K562 (cell line): ENCODE results near the gene LBX1. TPM values are rescaled to one million over a fixed set of nuclear protein-coding genes. Genes with fewer than 3 reads are reported as not detected.

Experiments used
- ATAC-seq: fragments of 200-7000 bp; cut with Tn5 transposase; 3 replicates; pipeline ENCODE4 v1.9.1; 2020; ENCODE audit warnings: moderate library complexity
- BruUV-seq: library from RNA; stranded (reverse); fragments of 400-500 nt; replicated peaks from 2 replicates; lab custom pipeline; 2021; lab: Mats Ljungman, UMichigan
- CTCF ChIA-PET: fragments of 300-600 bp; formaldehyde crosslinking; extraction: SDS; loops from one replicate; lab custom pipeline; 2021; ENCODE audit warnings: low intra/inter-chr PET ratio; lab: Yijun Ruan, JAX
- POLR2A ChIA-PET: fragments of 300-600, 350-650 bp; sonication (Branson Sonifier 250); formaldehyde crosslinking; extraction: SDS; loops from one replicate; lab custom pipeline; 2021; ENCODE audit warnings: antibody characterized with exemption, inconsistent platforms; lab: Yijun Ruan, JAX
- DNase-seq, 4 experiments: peaks; one replicate each; pipeline versions ENCODE4 v3.0.0 to v3.0.0-alpha.2; 2011 to 2018; ENCODE audit warnings: low spot score in 3 of 4, mixed read lengths in 3 of 4; ENCODE audit errors: extremely low read depth in 1 of 4
- FAIRE-seq: peaks from 2 replicates; lab custom pipeline; 2011; peaks lifted over from hg19 to GRCh38; lab: Jason Lieb, UNC
- H2AFZ ChIP-seq: 2 replicates; pipeline ENCODE4 v1.6.0; 2011; ENCODE audit warnings: low read depth, low read length, control low read depth, inconsistent platforms
- H3K27ac ChIP-seq: fragments of 200-600 bp; 3 replicates; pipeline ENCODE4 v1.8.0; 2011; ENCODE audit warnings: low read depth, mild to moderate bottlenecking, control low read depth, inconsistent platforms, low read length, moderate library complexity, mixed read lengths; ENCODE audit errors: extremely low read depth
- H3K27me3 ChIP-seq, 2 experiments: fragments of 300-600 bp in 1 of 2; 2 replicates in 1 of 2; 3 replicates in 1 of 2; pipeline versions ENCODE4 v1.6.0 to v1.8.0; 2011; ENCODE audit warnings: inconsistent platforms in 2 of 2, low read length in 2 of 2, mild to moderate bottlenecking in 1 of 2, mixed read lengths in 1 of 2, moderate library complexity in 1 of 2; ENCODE audit not compliant: control insufficient read depth in 2 of 2, insufficient read depth in 2 of 2
- H3K36me3 ChIP-seq: fragments of 300-600 bp; 3 replicates; pipeline ENCODE4 v1.8.0; 2011; ENCODE audit warnings: mild to moderate bottlenecking, low read length, inconsistent platforms; ENCODE audit not compliant: control insufficient read depth, insufficient read depth
- H3K4me1 ChIP-seq, 2 experiments: fragments of 200-600 bp in 1 of 2; replicated peaks in 1 of 2; 2 replicates in 1 of 2; 3 replicates in 1 of 2; pipeline versions ENCODE4 v1.5.1 to v1.8.0; 2011; ENCODE audit warnings: inconsistent platforms in 2 of 2, low read length in 2 of 2, mild to moderate bottlenecking in 1 of 2, mixed read lengths in 1 of 2, moderate library complexity in 1 of 2; ENCODE audit not compliant: control insufficient read depth in 2 of 2, insufficient read depth in 2 of 2
- H3K4me2 ChIP-seq: 2 replicates; pipeline ENCODE4 v1.6.1; 2011; ENCODE audit warnings: low read length, control low read depth, inconsistent platforms, mixed read lengths; ENCODE audit not compliant: insufficient read depth
- H3K4me3 ChIP-seq: fragments of 200-600 bp; sonication (generic), shearing (Covaris generic); 2 replicates; pipeline ENCODE4 v1.5.1; 2016; ENCODE audit warnings: control low read depth, inconsistent platforms
- H3K79me2 ChIP-seq: fragments of 200-600 bp; 3 replicates; pipeline ENCODE4 v1.8.0; 2011; ENCODE audit warnings: low read length, inconsistent platforms; ENCODE audit not compliant: control insufficient read depth, insufficient read depth
- H3K9ac ChIP-seq, 2 experiments: 2 replicates each; pipeline versions ENCODE4 v1.6.0 to v1.6.1; 2011; ENCODE audit warnings: low read depth in 2 of 2, low read length in 2 of 2, control low read depth in 1 of 2, inconsistent platforms in 1 of 2, mild to moderate bottlenecking in 1 of 2, mixed read lengths in 1 of 2; ENCODE audit not compliant: insufficient read depth in 1 of 2
- H3K9me1 ChIP-seq: one replicate; pipeline ENCODE4 v1.6.0; 2011; ENCODE audit warnings: inconsistent platforms, mild to moderate bottlenecking, low read length, moderate library complexity; ENCODE audit not compliant: control insufficient read depth, insufficient read depth
- H3K9me3 ChIP-seq: replicated peaks from 2 replicates; pipeline ENCODE4 v1.5.1; 2011; ENCODE audit warnings: low read depth, low read length, inconsistent platforms; ENCODE audit not compliant: control insufficient read depth, insufficient read depth
- H4K20me1 ChIP-seq: replicated peaks from 2 replicates; pipeline ENCODE4 v1.6.1; 2011; ENCODE audit warnings: low read length, inconsistent platforms, mixed read lengths; ENCODE audit not compliant: control insufficient read depth, insufficient read depth
- DPF2 ChIP-seq: fragments of 450-650 bp; IDR thresholded peaks from 2 replicates; pipeline ENCODE4 v1.6.1; 2016
- ZBTB33 ChIP-seq: sonication (generic); formaldehyde crosslinking; IDR thresholded peaks from 2 replicates; pipeline ENCODE4 v1.8.1; 2023; ENCODE audit warnings: mild to moderate bottlenecking, missing genetic modification reagents
- WGBS: fragments of 100-300 bp; shearing (Covaris generic); methylation state at CpG from one replicate; pipeline ENCODE4 v1.1.6; 2016; ENCODE audit warnings: low coverage, mixed read lengths; ENCODE audit not compliant: insufficient coverage; ENCODE audit errors: missing lambda C conversion rate; 5-methylcytosine and 5-hydroxymethylcytosine counted together
- in situ Hi-C: fragments of 300-500 bp; cut with MboI; formaldehyde crosslinking; loops from 4 replicates; pipeline ENCODE4 v1.15.0; 2018; ENCODE audit warnings: inconsistent platforms, mixed read lengths
- intact Hi-C: fragments of 100-400 bp; cut with micrococcal nuclease; formaldehyde crosslinking; loops from 2 replicates; pipeline ENCODE4 v1.14.2; 2022
- polyA plus RNA-seq, 8 experiments: library from polyadenylated mRNA; depleted of rRNA in 4 of 8; stranded (reverse) in 5 of 8; unstranded in 3 of 8; fragments of >200 nt; fragmentation: Nextera tagmentation in 2 of 8; fragmentation: Illumina TruSeq in 1 of 8; extraction: Ambion mirVana in 2 of 8; extraction: Trizol in 1 of 8; gene quantifications; 2 replicates each; pipeline versions ENCODE4 v1.2.1 to v1.2.3, GENCODE V29; 2011 to 2014; ENCODE audit warnings: inconsistent platforms in 1 of 8, missing spikeins in 1 of 8
- total RNA-seq, 7 experiments: library from RNA; depleted of rRNA in 6 of 7; stranded (reverse); fragments of >200 nt in 6 of 7; fragmentation: Illumina TruSeq in 2 of 7; extraction: Trizol in 2 of 7; gene quantifications; 2 replicates each; pipeline versions ENCODE4 v1.2.1 to v1.2.3, GENCODE V29; 2011 to 2021; ENCODE audit warnings: low replicate concordance in 1 of 7

Gene LBX1
- total and polyA plus RNA-seq, 9 of the 15 experiments (the other 6 are each of a cell fraction or from before 2014, with no cell fraction given), result not detected

DNA sequence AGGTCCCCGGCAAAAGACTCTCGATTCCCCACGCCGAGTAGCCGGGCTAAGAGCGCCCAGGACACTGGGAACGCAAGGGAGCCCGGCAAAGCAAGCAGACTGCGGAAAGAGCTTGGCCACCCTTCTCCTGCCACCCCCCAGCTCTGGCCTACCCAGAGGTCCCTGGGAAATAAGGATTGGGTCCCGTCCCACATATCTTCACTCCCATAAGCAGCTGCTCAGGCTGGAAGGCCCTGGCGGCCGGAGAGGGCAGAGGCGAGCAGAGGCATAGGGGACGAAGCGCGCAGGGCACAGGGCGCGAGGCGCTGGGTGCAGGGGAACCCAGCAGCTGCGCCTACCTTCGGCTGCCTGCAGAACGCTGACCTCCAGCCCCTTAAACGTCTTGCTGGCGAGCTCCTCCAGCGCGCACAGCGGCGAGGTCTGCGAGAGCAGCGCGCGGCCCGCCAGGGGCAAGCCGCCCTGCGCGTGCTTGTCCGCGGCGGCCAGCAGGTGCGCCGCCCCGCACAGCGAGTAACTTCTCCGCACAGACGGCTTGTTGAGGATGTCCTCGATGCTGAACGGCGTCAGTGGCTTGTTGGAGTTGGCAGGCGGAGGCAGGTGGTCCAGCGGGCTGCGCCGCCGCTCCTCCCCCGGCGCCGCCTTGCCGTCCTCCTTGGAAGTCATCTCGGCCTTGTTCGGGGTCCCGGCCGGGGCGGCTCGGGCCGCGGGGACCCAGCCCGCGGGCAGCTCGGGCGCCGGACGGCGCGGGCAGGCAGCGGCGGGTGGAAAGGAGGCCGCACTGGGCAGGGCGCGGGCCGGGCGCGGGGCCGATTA, 904 bp downstream of the LBX1 start:
- H3K9ac ChIP-seq, result no peak overlapping the region
- intact Hi-C loops (no loop called here), in situ Hi-C loops (no loop called here)
- H3K4me2 ChIP-seq, result no peak overlapping the region
- ATAC-seq (no peak), FAIRE-seq (no peak), DNase-seq (no peak)
- H3K79me2 ChIP-seq, result no peaks in the 10 kb centered on the region
- no peak overlapping the region for H2AFZ ChIP-seq
- no peaks in the 10 kb centered on the region for H3K9me1 ChIP-seq
- POLR2A ChIA-PET, result no interaction called here
- TF ChIP-seq ZBTB33, result peak; percentile 74
- TF ChIP-seq DPF2, result no peak
- H3K4me1 ChIP-seq, result peaks cover 0 to 35% of the 10 kb centered on the region in 2 experiments; a peak in 2 of 5 replicates
- WGBS, result 40% methylated on average over 22 of the region's 82 CpGs
- no peaks in the 10 kb centered on the region for H3K9me3 ChIP-seq
- no TSS peak for BruUV-seq
- H3K27me3 ChIP-seq, result peaks cover 35 to 87% of the 10 kb centered on the region in 2 experiments; a peak in 3 of 5 replicates
- no peak overlapping the region for H3K4me3 ChIP-seq
- no peaks in the 10 kb centered on the region for H3K36me3 ChIP-seq
- no peaks in the 10 kb centered on the region for H4K20me1 ChIP-seq
- H3K27ac ChIP-seq, result no peak overlapping the region
- CTCF ChIA-PET, result interaction anchor here (1.5 kb wide), 1 partner anchor 14 kb away, joined by 3 read pairs; no protein-coding TSS in a partner anchor
